Pancreas (tissue), 10 donors: ENCODE measurements around the gene SPACA1. TPM values are rescaled to one million over a fixed set of nuclear protein-coding genes. Genes with fewer than 3 reads are reported as not detected.

Experiments
- ATAC-seq, 4 donors: fragments of 200-7000 bp; cut with Tn5 transposase; one replicate each; pipeline versions ENCODE4 v1.8.0 to v1.9.1; 2020; ENCODE audit warnings: mild to moderate bottlenecking in 4 of 4, moderate library complexity in 4 of 4
- DNase-seq, 6 donors: peaks; one replicate each; pipeline ENCODE4 v3.0.0-alpha.2; 2020
- FAIRE-seq: peaks from 2 replicates; lab custom pipeline; 2012; peaks lifted over from hg19 to GRCh38; lab: Jason Lieb, UNC
- H3K27ac ChIP-seq, 4 donors: fragments of 200-600 bp; sonication (generic); 1 replicate in 3 of 4; 2 replicates in 1 of 4; pipeline versions ENCODE4 v1.5.0 to v1.8.0; 2020
- H3K27me3 ChIP-seq, 4 donors: fragments of 200-600 bp; one replicate each; pipeline ENCODE4 v1.8.0; 2021
- H3K36me3 ChIP-seq, 3 donors: fragments of 200-600 bp; sonication (generic) in 1 of 3; one replicate each; pipeline versions ENCODE4 v1.5.0 to v1.8.0; 2020 to 2021
- H3K4me1 ChIP-seq, 3 donors: fragments of 200-600 bp; one replicate each; pipeline ENCODE4 v1.8.0; 2021
- H3K4me3 ChIP-seq, 4 donors: fragments of 200-600 bp; sonication (generic) in 2 of 4; one replicate each; pipeline versions ENCODE4 v1.5.0 to v1.8.0; 2020 to 2021
- H3K9me3 ChIP-seq, 4 donors: fragments of 200-600 bp; one replicate each; pipeline ENCODE4 v1.8.0; 2021
- WGBS, 2 donors: extraction: QIAGEN DNeasy Blood & Tissue Kit; methylation state at CpG; one replicate each; pipeline ENCODE4 v1.1.7; 2013; 5-methylcytosine and 5-hydroxymethylcytosine counted together
- intact Hi-C, 3 donors: fragments of 100-400 bp; cut with DNase I; formaldehyde crosslinking; loops; one replicate each; pipeline versions ENCODE4 v1.11.1 to v1.14.2; 2022
- polyA plus RNA-seq, 2 donors: library from polyadenylated mRNA; stranded (reverse); fragments of 200-250 nt; gene quantifications; one replicate each; pipeline ENCODE4 v1.2.3, GENCODE V29; 2013
- total RNA-seq, 6 donors: library from RNA; stranded (reverse); fragmentation: NEBNext Ultra II Directional in 4 of 6; extraction: Animal tissue kit (Norgen Biotek cat#: 25700) in 4 of 6; gene quantifications; one replicate each; pipeline versions ENCODE4 v1.2.1 to v1.2.4, GENCODE V29; 2021 to 2023
- TF ChIP-seq, protein P1 (sequence below), 4 donors: fragments of 200-600 bp; sonication (generic) in 3 of 4; IDR thresholded peaks; one replicate each; pipeline versions ENCODE4 v1.5.0 to v1.8.0; 2021; ENCODE audit warnings: antibody characterized with exemption in 4 of 4
- donor health status: healthy with polysubstance abuse.
- donor health status: DM: no; HTN: no; CAD: no; lungs with moderate emphysema.
- donor health status: DM: no; HTN: no; CAD: no.
- donor health status: control.
- donor health status: control.
- donor health status: Bipolar disorder and iron deficiency.
- donor health status: DM: yes; HTN: yes; CAD: no.
- donor health status: DM: no; HTN: no; CAD: no.
- donor health status: DM: no; HTN: no; CAD: no.
- donor health status: DM: yes; HTN: yes; CAD: no.

The SPACA1 gene
- total and polyA plus RNA-seq, 8 donors = not detected

DNA sequence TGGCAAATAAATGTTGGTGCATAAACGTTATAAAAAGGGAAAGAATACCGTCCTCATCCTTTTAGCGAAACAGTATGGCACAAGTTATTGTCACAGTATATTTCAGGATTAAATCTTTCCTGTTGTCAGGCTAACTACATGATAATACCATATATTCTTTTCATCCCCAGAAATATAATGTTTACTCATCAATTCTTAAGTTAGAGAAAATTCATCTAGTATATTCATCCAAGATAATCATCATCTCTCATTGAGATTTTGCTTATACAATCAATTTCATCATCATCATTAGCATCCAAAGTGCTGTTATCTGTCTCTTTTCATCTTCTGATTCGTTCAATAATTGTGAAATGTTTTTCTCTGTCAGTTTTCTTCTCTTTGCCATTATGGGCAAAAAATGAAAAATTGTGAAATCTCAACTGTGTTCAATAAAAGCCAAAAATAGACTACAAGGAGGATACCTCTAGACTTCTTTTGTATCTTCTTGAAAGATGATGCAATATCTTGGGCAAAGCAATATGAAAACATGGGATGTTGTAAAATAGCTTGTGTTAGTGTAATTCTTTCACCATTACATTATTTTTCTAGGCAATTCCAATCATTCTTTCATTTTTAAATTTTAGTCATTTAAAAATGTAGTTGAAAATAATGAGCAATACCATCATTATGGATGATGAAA, 2.6 kb downstream of the SPACA1 start:
- DNase-seq (no peak), FAIRE-seq (no peak), ATAC-seq (no peak)
- Histone ChIP-seq H3K9me3 (no peaks in the 10 kb centered on the region), H3K4me3 (no peak overlapping the region), H3K36me3 (no peaks in the 10 kb centered on the region), H3K27ac (no peak overlapping the region), H3K4me1 (no peaks in the 10 kb centered on the region), H3K27me3 (peaks cover 0 to 3% (median 0%) of the 10 kb centered on the region in 4 donors)
- intact Hi-C loops = no loop called here
- TF ChIP-seq, protein P1, sequence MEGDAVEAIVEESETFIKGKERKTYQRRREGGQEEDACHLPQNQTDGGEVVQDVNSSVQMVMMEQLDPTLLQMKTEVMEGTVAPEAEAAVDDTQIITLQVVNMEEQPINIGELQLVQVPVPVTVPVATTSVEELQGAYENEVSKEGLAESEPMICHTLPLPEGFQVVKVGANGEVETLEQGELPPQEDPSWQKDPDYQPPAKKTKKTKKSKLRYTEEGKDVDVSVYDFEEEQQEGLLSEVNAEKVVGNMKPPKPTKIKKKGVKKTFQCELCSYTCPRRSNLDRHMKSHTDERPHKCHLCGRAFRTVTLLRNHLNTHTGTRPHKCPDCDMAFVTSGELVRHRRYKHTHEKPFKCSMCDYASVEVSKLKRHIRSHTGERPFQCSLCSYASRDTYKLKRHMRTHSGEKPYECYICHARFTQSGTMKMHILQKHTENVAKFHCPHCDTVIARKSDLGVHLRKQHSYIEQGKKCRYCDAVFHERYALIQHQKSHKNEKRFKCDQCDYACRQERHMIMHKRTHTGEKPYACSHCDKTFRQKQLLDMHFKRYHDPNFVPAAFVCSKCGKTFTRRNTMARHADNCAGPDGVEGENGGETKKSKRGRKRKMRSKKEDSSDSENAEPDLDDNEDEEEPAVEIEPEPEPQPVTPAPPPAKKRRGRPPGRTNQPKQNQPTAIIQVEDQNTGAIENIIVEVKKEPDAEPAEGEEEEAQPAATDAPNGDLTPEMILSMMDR (IDR thresholded peaks at IDR 0.05) = no peak
- 56 to 79% methylated on average over 4 of the region's 4 CpGs for WGBS, 2 donors

DNA sequence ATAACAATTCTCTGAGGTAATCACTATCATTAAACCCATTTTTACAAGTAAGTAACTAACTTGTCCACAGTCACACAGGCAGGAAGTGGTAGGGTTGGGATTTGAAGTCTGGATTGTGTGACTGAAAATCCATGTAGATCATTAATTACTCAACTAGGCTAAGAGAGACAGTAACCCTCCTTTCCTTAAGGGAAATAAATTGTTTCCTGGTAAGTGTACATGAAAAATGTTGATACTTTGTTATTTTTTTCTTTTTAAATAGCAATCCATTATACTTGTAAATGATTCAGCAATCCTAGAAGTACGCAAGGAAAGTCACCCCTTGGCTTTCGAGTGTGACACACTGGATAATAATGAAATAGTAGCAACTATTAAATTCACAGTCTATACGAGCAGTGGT, 11.6 kb downstream of the SPACA1 start:
- H3K27ac ChIP-seq = no peak overlapping the region
- TF ChIP-seq, protein P1 (IDR thresholded peaks at IDR 0.05) = no peak
- intact Hi-C loops = no loop called here
- no peaks in the 10 kb centered on the region for H3K27me3 ChIP-seq
- FAIRE-seq (no peak), DNase-seq (no peak), ATAC-seq (no peak)
- WGBS, 2 donors = 16 to 22% methylated on average over 3 of the region's 3 CpGs
- H3K9me3 ChIP-seq = no peaks in the 10 kb centered on the region
- no peak overlapping the region for H3K4me3 ChIP-seq
- no peaks in the 10 kb centered on the region for H3K36me3 ChIP-seq
- H3K4me1 ChIP-seq = no peaks in the 10 kb centered on the region

DNA sequence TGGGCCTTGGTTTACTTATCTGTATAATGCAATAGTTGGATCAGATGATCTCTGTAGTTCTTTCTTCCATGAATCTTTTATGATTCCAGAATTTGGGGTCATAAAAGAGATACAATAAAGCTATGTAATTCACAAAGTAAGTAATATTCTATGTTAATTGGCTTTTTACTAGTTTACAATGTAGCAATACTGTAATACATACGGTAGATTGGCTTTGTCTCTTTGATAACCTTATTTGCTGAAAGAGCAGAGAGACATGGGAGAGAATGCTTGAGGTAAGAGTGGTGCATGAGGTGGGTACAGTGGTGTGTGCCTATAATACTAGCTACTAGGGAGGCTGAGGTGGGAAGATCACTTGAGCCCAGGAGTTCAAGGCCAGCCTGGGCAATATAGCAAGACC, 14.7 kb downstream of the SPACA1 start:
- intact Hi-C loops = no loop called here
- 67 to 73% methylated on average over 1 of the region's 1 CpG for WGBS, 2 donors
- H3K27me3 ChIP-seq = peaks cover 0 to 4% (median 0%) of the 10 kb centered on the region in 4 donors
- H3K9me3 ChIP-seq = no peaks in the 10 kb centered on the region
- H3K4me1 ChIP-seq = no peaks in the 10 kb centered on the region
- TF ChIP-seq, protein P1 (IDR thresholded peaks at IDR 0.05) = no peak
- no peak for FAIRE-seq
- no peak overlapping the region for H3K27ac ChIP-seq
- no peak overlapping the region for H3K4me3 ChIP-seq
- no peak for DNase-seq
- no peak for ATAC-seq
- no peaks in the 10 kb centered on the region for H3K36me3 ChIP-seq

DNA sequence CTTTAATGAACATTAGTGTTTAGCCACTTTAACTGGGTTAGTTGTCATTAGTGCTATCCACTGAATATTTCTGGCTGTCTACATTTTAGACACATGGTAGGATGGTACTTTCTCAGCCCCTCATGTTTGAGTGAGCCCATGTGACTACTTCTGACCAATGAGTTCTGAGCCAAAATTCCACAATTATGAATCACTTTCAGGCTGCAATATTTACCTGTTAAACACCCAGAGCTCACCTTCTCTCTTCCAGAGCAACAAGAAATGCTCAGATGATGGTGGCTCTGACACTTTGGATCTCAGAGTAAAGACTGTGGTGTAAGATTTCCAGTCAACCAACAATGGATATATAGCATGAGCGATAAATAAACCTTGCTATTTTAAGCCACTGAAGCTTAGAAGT, 24.8 kb downstream of the SPACA1 start:
- no peaks in the 10 kb centered on the region for H3K4me1 ChIP-seq
- FAIRE-seq (no peak), DNase-seq (no peak), ATAC-seq (no peak)
- WGBS, 2 donors = 80 to 90% methylated on average over 1 of the region's 1 CpG
- intact Hi-C loops = no loop called here
- TF ChIP-seq, protein P1 (IDR thresholded peaks at IDR 0.05) = no peak
- H3K36me3 ChIP-seq = no peaks in the 10 kb centered on the region
- H3K4me3 ChIP-seq = no peak overlapping the region
- H3K9me3 ChIP-seq = no peaks in the 10 kb centered on the region
- no peaks in the 10 kb centered on the region for H3K27me3 ChIP-seq
- no peak overlapping the region for H3K27ac ChIP-seq

DNA sequence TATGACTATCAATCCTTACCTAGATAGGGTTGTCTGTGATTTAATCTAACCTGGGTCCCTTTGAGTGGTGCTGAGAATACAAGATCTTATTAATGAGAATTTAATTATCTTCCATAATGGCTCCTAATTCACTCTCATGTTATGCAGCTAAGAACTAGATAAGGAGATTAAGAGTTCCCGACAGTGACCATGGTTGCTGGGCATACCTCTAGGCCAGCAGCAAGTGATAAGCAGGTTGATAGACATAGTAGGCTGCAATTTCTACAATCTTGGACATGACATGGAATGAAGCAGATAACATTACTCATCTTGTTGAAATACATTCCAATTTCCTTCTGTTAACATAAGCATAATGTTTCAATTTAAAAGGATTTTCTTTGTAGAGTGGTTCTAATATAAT, 27.1 kb downstream of the SPACA1 start:
- H3K27ac ChIP-seq = no peak overlapping the region
- no peak for FAIRE-seq
- H3K4me1 ChIP-seq = no peaks in the 10 kb centered on the region
- intact Hi-C loops = no loop called here
- ATAC-seq = no peak
- H3K4me3 ChIP-seq = no peak overlapping the region
- H3K9me3 ChIP-seq = no peaks in the 10 kb centered on the region
- H3K27me3 ChIP-seq = no peaks in the 10 kb centered on the region
- WGBS, 2 donors = 44 to 50% methylated on average over 1 of the region's 1 CpG
- DNase-seq = no peak
- TF ChIP-seq, protein P1 (IDR thresholded peaks at IDR 0.05) = no peak
- H3K36me3 ChIP-seq = no peaks in the 10 kb centered on the region
